Right lung (tissue), 5 donors: ENCODE results near the gene ADARB2. TPM values are rescaled to one million over a fixed set of nuclear protein-coding genes. Genes with fewer than 3 reads are reported as not detected.

Source experiments
- DNase-seq, 2 donors: peaks; one replicate each; pipeline ENCODE4 v3.0.0-alpha.2; 2013
- polyA plus RNA-seq, 5 donors: library from polyadenylated mRNA; unstranded; fragments of 120-200 nt; gene quantifications; one replicate each; pipeline versions ENCODE4 v1.2.1 to v1.2.3, GENCODE V29; 2013; ENCODE audit warnings: inconsistent platforms in 1 of 5, low replicate concordance in 1 of 5; ENCODE audit not compliant: insufficient read length in 5 of 5, insufficient read depth in 1 of 5

The ADARB2 gene
- polyA plus RNA-seq, 5 donors: 0.34 to 0.78 (median 0.69) TPM

- DNase-seq: no peak
Measured at GRCh38 chr10:1210667-1211066, 526.7 kb downstream of the ADARB2 start.

- DNase-seq: no peak
Measured at GRCh38 chr10:1209355-1209979, 527.9 kb downstream of the ADARB2 start.

GRCh38 chr10:1208366-1209311 lies 528.7 kb downstream of the ADARB2 start:
- no peak for DNase-seq

- no peak for DNase-seq
Measured at GRCh38 chr10:1206601-1207000, 530.7 kb downstream of the ADARB2 start.

GRCh38 chr10:1206101-1206500 lies 531.2 kb downstream of the ADARB2 start:
- DNase-seq: no peak

- DNase-seq: no peak
Measured at GRCh38 chr10:1205450-1206030, 531.8 kb downstream of the ADARB2 start.

GRCh38 chr10:1204434-1205326 lies 532.6 kb downstream of the ADARB2 start:
- DNase-seq: no peak

- DNase-seq: no peak
Measured at GRCh38 chr10:1203704-1204103, 533.6 kb downstream of the ADARB2 start.

- no peak for DNase-seq
Measured at GRCh38 chr10:1203216-1203615, 534.1 kb downstream of the ADARB2 start.

- no peak for DNase-seq
Measured at GRCh38 chr10:1202343-1202742, 535.0 kb downstream of the ADARB2 start.

GRCh38 chr10:1200866-1201807 lies 536.2 kb downstream of the ADARB2 start:
- no peak for DNase-seq

GRCh38 chr10:1199897-1200721 lies 537.2 kb downstream of the ADARB2 start:
- DNase-seq: no peak

GRCh38 chr10:1199345-1199673 lies 538.0 kb downstream of the ADARB2 start:
- no peak for DNase-seq

GRCh38 chr10:1198453-1199344 lies 538.6 kb downstream of the ADARB2 start:
- no peak for DNase-seq

- DNase-seq: no peak
Measured at GRCh38 chr10:1197384-1197783, 539.9 kb downstream of the ADARB2 start.

GRCh38 chr10:1196656-1197055 lies 540.7 kb downstream of the ADARB2 start:
- DNase-seq: no peak

- DNase-seq: no peak
Measured at GRCh38 chr10:1195828-1196227, 541.5 kb downstream of the ADARB2 start.

GRCh38 chr10:1194161-1194560 lies 543.2 kb downstream of the ADARB2 start:
- no peak for DNase-seq

GRCh38 chr10:1193561-1193960 lies 543.8 kb downstream of the ADARB2 start:
- no peak for DNase-seq
